K562 (cell line): ENCODE measurements around the gene RAMP2. TPM values are rescaled to one million over a fixed set of nuclear protein-coding genes. Genes with fewer than 3 reads are reported as not detected.

Experiments
- CSDE1 ChIP-seq, 2 experiments: fragments of 450-650 bp; IDR thresholded peaks; 2 replicates each; pipeline ENCODE4 v1.6.1; 2016; ENCODE audit warnings: mild to moderate bottlenecking in 1 of 2
- CTBP1 ChIP-seq: fragments of 450-650 bp; IDR thresholded peaks from 2 replicates; pipeline ENCODE4 v1.6.1; 2016; ENCODE audit warnings: borderline replicate concordance
- E2F1 ChIP-seq: sonication (generic); formaldehyde crosslinking; IDR thresholded peaks from 2 replicates; pipeline ENCODE4 v1.8.1; 2023; ENCODE audit warnings: mild to moderate bottlenecking, missing genetic modification reagents, moderate library complexity
- ELF4 ChIP-seq: fragments of 450-650 bp; formaldehyde crosslinking; IDR thresholded peaks from 2 replicates; pipeline ENCODE4 v1.4.0; 2022; ENCODE audit warnings: missing genetic modification characterization
- KDM5B ChIP-seq: fragments of 200-600 bp; sonication (generic); IDR thresholded peaks from 2 replicates; pipeline ENCODE4 v1.6.1; 2012; ENCODE audit warnings: low read depth, mild to moderate bottlenecking, moderate library complexity, low read length, control low read depth, inconsistent platforms; ENCODE audit not compliant: insufficient replicate concordance
- MCM2 ChIP-seq: fragments of 450-650 bp; IDR thresholded peaks from 2 replicates; pipeline ENCODE4 v1.6.1; 2017; ENCODE audit warnings: low read depth, mild to moderate bottlenecking
- PTRF ChIP-seq: fragments of 450-650 bp; IDR thresholded peaks from 2 replicates; pipeline ENCODE4 v1.6.1; 2016; ENCODE audit warnings: mild to moderate bottlenecking, missing genetic modification characterization, missing compliant biosample characterization
- PURB ChIP-seq: sonication (generic); formaldehyde crosslinking; IDR thresholded peaks from 2 replicates; pipeline ENCODE4 v1.9.0; 2021; ENCODE audit warnings: low read depth, mild to moderate bottlenecking, missing genetic modification reagents
- TCF3 ChIP-seq: sonication (generic); formaldehyde crosslinking; IDR thresholded peaks from 2 replicates; pipeline ENCODE4 v1.4.0; 2020; ENCODE audit warnings: mild to moderate bottlenecking, missing genetic modification reagents
- TCFL5 ChIP-seq: fragments of 250-450 bp; sonication (Bioruptor Pico); conservative IDR thresholded peaks from 2 replicates; pipeline ENCODE4 v1.6.1; 2021; ENCODE audit warnings: mild to moderate bottlenecking, moderate library complexity, matching md5 sums
- YBX1 ChIP-seq: fragments of 450-650 bp; IDR thresholded peaks from 2 replicates; pipeline ENCODE4 v1.7.1; 2016; ENCODE audit warnings: mild to moderate bottlenecking
- ZBTB11 ChIP-seq, 3 experiments: fragments of 200-800 bp in 1 of 3; fragments of 250-450 bp in 1 of 3; fragments of 450-650 bp in 1 of 3; sonication (Bioruptor Pico) in 1 of 3; sonication (Bioruptor generic) in 1 of 3; formaldehyde crosslinking in 1 of 3; IDR thresholded peaks; 2 replicates each; pipeline versions ENCODE4 v1.6.1 to v1.8.0; 2016 to 2022; ENCODE audit warnings: mild to moderate bottlenecking in 2 of 3, missing genetic modification characterization in 2 of 3, missing compliant biosample characterization in 1 of 3, moderate library complexity in 1 of 3
- ZBTB17 ChIP-seq: fragments of 450-650 bp; formaldehyde crosslinking; IDR thresholded peaks from 2 replicates; pipeline ENCODE4 v1.4.0; 2020; ENCODE audit warnings: mild to moderate bottlenecking
- ZNF124 ChIP-seq: sonication (generic); formaldehyde crosslinking; IDR thresholded peaks from 2 replicates; pipeline ENCODE4 v1.8.1; 2022; ENCODE audit warnings: missing genetic modification reagents
- ZNF197 ChIP-seq: fragments of 200-800 bp; sonication (Bioruptor generic); IDR thresholded peaks from 2 replicates; pipeline ENCODE4 v1.6.1; 2016; ENCODE audit warnings: low read depth, missing genetic modification characterization, missing compliant biosample characterization
- ZNF41 ChIP-seq: fragments of 250-450 bp; sonication (Bioruptor Pico); conservative IDR thresholded peaks from 2 replicates; pipeline ENCODE4 v1.4.0; 2020; ENCODE audit warnings: mild to moderate bottlenecking
- ZNF449 ChIP-seq: fragments of 250-450 bp; sonication (Bioruptor Pico); IDR thresholded peaks from 2 replicates; pipeline ENCODE4 v1.8.0; 2022; ENCODE audit warnings: moderate library complexity, mild to moderate bottlenecking, inconsistent platforms
- ZNF518B ChIP-seq: fragments of 250-450 bp; sonication (Bioruptor Pico); IDR thresholded peaks from 2 replicates; pipeline ENCODE4 v1.5.0; 2021; ENCODE audit warnings: mild to moderate bottlenecking, moderate library complexity
- ZNF764 ChIP-seq: fragments of 250-450 bp; sonication (Bioruptor Pico); IDR thresholded peaks from 2 replicates; pipeline ENCODE4 v1.4.0; 2020; ENCODE audit warnings: low read depth, mild to moderate bottlenecking, moderate library complexity
- polyA plus RNA-seq, 8 experiments: library from polyadenylated mRNA; depleted of rRNA in 4 of 8; stranded (reverse) in 5 of 8; unstranded in 3 of 8; fragments of >200 nt; fragmentation: Nextera tagmentation in 2 of 8; fragmentation: Illumina TruSeq in 1 of 8; extraction: Ambion mirVana in 2 of 8; extraction: Trizol in 1 of 8; gene quantifications; 2 replicates each; pipeline versions ENCODE4 v1.2.1 to v1.2.3, GENCODE V29; 2011 to 2014; ENCODE audit warnings: inconsistent platforms in 1 of 8, missing spikeins in 1 of 8
- total RNA-seq, 7 experiments: library from RNA; depleted of rRNA in 6 of 7; stranded (reverse); fragments of >200 nt in 6 of 7; fragmentation: Illumina TruSeq in 2 of 7; extraction: Trizol in 2 of 7; gene quantifications; 2 replicates each; pipeline versions ENCODE4 v1.2.1 to v1.2.3, GENCODE V29; 2011 to 2021; ENCODE audit warnings: low replicate concordance in 1 of 7

Gene RAMP2
- total and polyA plus RNA-seq, 9 of the 15 experiments (the other 6 are each of a cell fraction or from before 2014, with no cell fraction given) = not detected

- peak in 1 of 3 experiments; percentile 44; a peak in 2 of 6 replicates for TF ChIP-seq ZBTB11 (CRISPR knock-in tag; IDR thresholded peaks at IDR 0.05)
- TF ChIP-seq CTBP1 = no peak; the same call in 1 of the 2 replicates
- TF ChIP-seq ZNF197 = no peak
- TF ChIP-seq E2F1 (CRISPR knock-in tag) = no peak
- TF ChIP-seq KDM5B = no peak
- no peak for TF ChIP-seq ZNF41 (CRISPR knock-in tag)
- peak; percentile 86 for TF ChIP-seq TCF3 (CRISPR knock-in tag)
- no peak for TF ChIP-seq PTRF (tag)
- TF ChIP-seq CSDE1 (IDR thresholded peaks at IDR 0.05) = no peak
- TF ChIP-seq ZNF449 (CRISPR knock-in tag) = no peak
- no peak for TF ChIP-seq ZBTB17 (CRISPR knock-in tag)
- TF ChIP-seq MCM2 = no peak
- no peak for TF ChIP-seq ZNF764
- no peak; the same call in 1 of the 2 replicates for TF ChIP-seq TCFL5 (CRISPR knock-in tag)
- TF ChIP-seq PURB = no peak
- no peak for TF ChIP-seq ZNF124 (CRISPR knock-in tag)
- no peak for TF ChIP-seq ZNF518B (CRISPR knock-in tag)
- TF ChIP-seq YBX1 = no peak
- 0 out of 2 replicates have a peak, but pooled peaks have one; percentile 50 for TF ChIP-seq ELF4 (CRISPR knock-in tag)
Observed at GRCh38 chr17:42743595-42744282, 17.3 kb upstream of the RAMP2 start (continued).
